Measurements from ENCODE around the gene PCDHGA1.

The PCDHGA1 gene

GRCh38 chr5:141490771-141491170, 160.5 kb downstream of the PCDHGA1 start:
- DNase-seq (ENCODE audit: low spot score): no peak

GRCh38 chr5:141491323-141492167, 161.2 kb downstream of the PCDHGA1 start:
- DNase-seq (ENCODE audit: low spot score): no peak

GRCh38 chr5:141492168-141492885, 162.0 kb downstream of the PCDHGA1 start:
- no peak for DNase-seq (ENCODE audit: low spot score)

- DNase-seq (ENCODE audit: low spot score): peak; percentile 52
Observed at GRCh38 chr5:141493500-141494422, 163.4 kb downstream of the PCDHGA1 start.

GRCh38 chr5:141494761-141495452, 164.6 kb downstream of the PCDHGA1 start:
- DNase-seq (ENCODE audit: low spot score): no peak

GRCh38 chr5:141495453-141495811, 165.1 kb downstream of the PCDHGA1 start:
- no peak for DNase-seq (ENCODE audit: low spot score)

- no peak for DNase-seq (ENCODE audit: low spot score)
Observed at GRCh38 chr5:141496038-141496437, 165.7 kb downstream of the PCDHGA1 start.

- DNase-seq (ENCODE audit: low spot score): no peak
Observed at GRCh38 chr5:141501761-141502160, 171.4 kb downstream of the PCDHGA1 start.

- no peak for DNase-seq (ENCODE audit: low spot score)
Observed at GRCh38 chr5:141503681-141504080, 173.4 kb downstream of the PCDHGA1 start.

GRCh38 chr5:141504216-141504615, 173.9 kb downstream of the PCDHGA1 start:
- DNase-seq (ENCODE audit: low spot score): no peak

- DNase-seq (ENCODE audit: low spot score): no peak
Observed at GRCh38 chr5:141506381-141507155, 176.3 kb downstream of the PCDHGA1 start.

GRCh38 chr5:141507387-141508091, 177.2 kb downstream of the PCDHGA1 start:
- no peak for DNase-seq (ENCODE audit: low spot score)

GRCh38 chr5:141508440-141508797, 178.1 kb downstream of the PCDHGA1 start:
- no peak for DNase-seq (ENCODE audit: low spot score)

- DNase-seq (ENCODE audit: low spot score): peak; percentile 52
Observed at GRCh38 chr5:141508798-141509611, 178.7 kb downstream of the PCDHGA1 start.

GRCh38 chr5:141510160-141510559, 179.8 kb downstream of the PCDHGA1 start:
- no peak for DNase-seq (ENCODE audit: low spot score)

- DNase-seq (ENCODE audit: low spot score): no peak
Observed at GRCh38 chr5:141510850-141511601, 180.7 kb downstream of the PCDHGA1 start.

- no peak for DNase-seq (ENCODE audit: low spot score)
Observed at GRCh38 chr5:141511771-141512325, 181.5 kb downstream of the PCDHGA1 start.

- peak; percentile 82 for DNase-seq (ENCODE audit: low spot score)
Observed at GRCh38 chr5:141512390-141512910, 182.1 kb downstream of the PCDHGA1 start.

Data from cerebellar cortex (tissue), 1 donor.